H9 (cell line): ENCODE data around the gene DIS3L2. TPM values are rescaled to one million over a fixed set of nuclear protein-coding genes. Genes with fewer than 3 reads are reported as not detected.
"Not testable (repeated sequence)": the region's sequence is repeated elsewhere in the genome, so short reads cannot be mapped to it uniquely, and the experiment has no call there.

Experiments used
- DNase-seq: peaks from one replicate; pipeline ENCODE4 v3.0.0-alpha.2; 2017
- H2AFZ ChIP-seq: one replicate; pipeline ENCODE4 v1.6.1; 2013; ENCODE audit warnings: mild to moderate bottlenecking, low read length, control low read depth, moderate library complexity
- H2AK5ac ChIP-seq: 2 replicates; pipeline ENCODE4 v1.6.1; 2013; ENCODE audit warnings: low read length, control low read depth, mixed read lengths; ENCODE audit not compliant: insufficient read length
- H2BK120ac ChIP-seq: one replicate; pipeline ENCODE4 v1.6.1; 2013; ENCODE audit warnings: low read depth, mild to moderate bottlenecking, low read length, control low read depth, inconsistent platforms; ENCODE audit not compliant: poor library complexity, severe bottlenecking
- H2BK12ac ChIP-seq: 2 replicates; pipeline ENCODE4 v1.6.1; 2013; ENCODE audit warnings: low read length, control low read depth, mixed read lengths, low read depth; ENCODE audit not compliant: insufficient read length
- H2BK15ac ChIP-seq: 2 replicates; pipeline ENCODE4 v1.6.1; 2013; ENCODE audit warnings: low read depth, low read length, control low read depth
- H2BK20ac ChIP-seq: one replicate; pipeline ENCODE4 v1.6.1; 2013; ENCODE audit warnings: low read depth, mild to moderate bottlenecking, low read length, control low read depth, inconsistent platforms; ENCODE audit not compliant: poor library complexity, severe bottlenecking
- H2BK5ac ChIP-seq: 2 replicates; pipeline ENCODE4 v1.6.1; 2013; ENCODE audit warnings: low read length, control low read depth, mixed read lengths; ENCODE audit not compliant: insufficient read length
- H3K14ac ChIP-seq: 2 replicates; pipeline ENCODE4 v1.6.1; 2013; ENCODE audit warnings: low read length, control low read depth; ENCODE audit not compliant: insufficient read depth
- H3K18ac ChIP-seq: 2 replicates; pipeline ENCODE4 v1.6.1; 2013; ENCODE audit warnings: low read depth, mild to moderate bottlenecking, mixed read lengths, low read length, control low read depth; ENCODE audit not compliant: insufficient read length
- H3K23ac ChIP-seq: 2 replicates; pipeline ENCODE4 v1.6.1; 2013; ENCODE audit warnings: low read length, control low read depth, mixed read lengths, low read depth; ENCODE audit not compliant: insufficient read length
- H3K23me2 ChIP-seq: 2 replicates; pipeline ENCODE4 v1.6.1; 2013; ENCODE audit warnings: low read depth, mild to moderate bottlenecking, mixed read lengths, low read length, control low read depth; ENCODE audit not compliant: insufficient read length, poor library complexity, severe bottlenecking
- H3K27ac ChIP-seq: 2 replicates; pipeline ENCODE4 v1.5.1; 2013; ENCODE audit warnings: low read length, control low read depth, mixed read lengths, low read depth; ENCODE audit not compliant: insufficient read length
- H3K27me3 ChIP-seq: 2 replicates; pipeline ENCODE4 v1.6.1; 2013; ENCODE audit warnings: low read length, control low read depth, inconsistent platforms; ENCODE audit not compliant: insufficient read depth
- H3K4ac ChIP-seq: 2 replicates; pipeline ENCODE4 v1.6.1; 2013; ENCODE audit warnings: low read depth, mild to moderate bottlenecking, control low read depth, inconsistent platforms, low read length, moderate library complexity
- H3K4me1 ChIP-seq: 2 replicates; pipeline ENCODE4 v1.6.1; 2013; ENCODE audit warnings: low read length, control low read depth, inconsistent platforms; ENCODE audit not compliant: insufficient read depth
- H3K4me2 ChIP-seq: 2 replicates; pipeline ENCODE4 v1.6.1; 2013; ENCODE audit warnings: low read length, control low read depth, mixed read lengths; ENCODE audit not compliant: insufficient read length, insufficient read depth
- H3K56ac ChIP-seq: 2 replicates; pipeline ENCODE4 v1.6.1; 2013; ENCODE audit warnings: low read depth, mild to moderate bottlenecking, mixed read lengths, low read length, control low read depth; ENCODE audit not compliant: insufficient read length
- H3K79me1 ChIP-seq: 2 replicates; pipeline ENCODE4 v1.6.1; 2013; ENCODE audit warnings: low read depth, mild to moderate bottlenecking, moderate library complexity, low read length, control low read depth, inconsistent platforms; ENCODE audit not compliant: insufficient read depth, poor library complexity, severe bottlenecking
- H3K79me2 ChIP-seq: 2 replicates; pipeline ENCODE4 v1.6.1; 2013; ENCODE audit warnings: low read length, control low read depth, inconsistent platforms; ENCODE audit not compliant: insufficient read depth
- H3K9ac ChIP-seq: 2 replicates; pipeline ENCODE4 v1.6.1; 2013; ENCODE audit warnings: low read length, control low read depth, mixed read lengths; ENCODE audit not compliant: insufficient read length; ENCODE audit errors: extremely low read depth
- H3K9me3 ChIP-seq: one replicate; pipeline ENCODE4 v1.6.1; 2013; ENCODE audit warnings: low read depth, low read length, inconsistent platforms; ENCODE audit not compliant: control insufficient read depth
- H3T11ph ChIP-seq: one replicate; pipeline ENCODE4 v1.6.1; 2013; ENCODE audit warnings: mild to moderate bottlenecking, low read length, control low read depth, inconsistent platforms
- H4K20me1 ChIP-seq: one replicate; pipeline ENCODE4 v1.6.1; 2013; ENCODE audit not compliant: control insufficient read depth, insufficient read length, insufficient read depth
- H4K5ac ChIP-seq: 2 replicates; pipeline ENCODE4 v1.6.1; 2013; ENCODE audit warnings: low read depth, mild to moderate bottlenecking, mixed read lengths, low read length, control low read depth; ENCODE audit not compliant: insufficient read length
- H4K8ac ChIP-seq: replicated peaks from 2 replicates; pipeline ENCODE4 v1.6.1; 2013; ENCODE audit warnings: low read length, control low read depth, mixed read lengths, low read depth; ENCODE audit not compliant: insufficient read length
- H4K91ac ChIP-seq: 2 replicates; pipeline ENCODE4 v1.6.1; 2013; ENCODE audit warnings: low read depth, mild to moderate bottlenecking, moderate library complexity, mixed read lengths, low read length, control low read depth; ENCODE audit not compliant: insufficient read length
- H3K27ac Mint-ChIP-seq, 3 experiments: 2 replicates in 2 of 3; 3 replicates in 1 of 3; pipeline ENCODE4 v1.8.0; 2020 to 2021; ENCODE audit warnings: mixed read lengths in 3 of 3, mild to moderate bottlenecking in 1 of 3, moderate library complexity in 1 of 3
- H3K27me3 Mint-ChIP-seq: 2 replicates; pipeline ENCODE4 v1.8.0; 2021; ENCODE audit warnings: low read depth, mild to moderate bottlenecking, moderate library complexity, mixed read lengths
- H3K36me3 Mint-ChIP-seq, 3 experiments: 2 replicates in 2 of 3; 3 replicates in 1 of 3; pipeline ENCODE4 v1.8.0; 2020 to 2021; ENCODE audit warnings: low read depth in 3 of 3, mixed read lengths in 3 of 3; ENCODE audit not compliant: insufficient read depth in 1 of 3
- H3K4me1 Mint-ChIP-seq, 2 experiments: 2 replicates each; pipeline ENCODE4 v1.8.0; 2020; ENCODE audit warnings: mixed read lengths in 2 of 2
- H3K4me3 Mint-ChIP-seq, 2 experiments: 2 replicates in 1 of 2; 3 replicates in 1 of 2; pipeline ENCODE4 v1.8.0; 2020 to 2021; ENCODE audit warnings: mild to moderate bottlenecking in 2 of 2, mixed read lengths in 2 of 2, moderate library complexity in 1 of 2
- H3K9me3 Mint-ChIP-seq, 2 experiments: 2 replicates in 1 of 2; 3 replicates in 1 of 2; pipeline ENCODE4 v1.8.0; 2020; ENCODE audit warnings: mild to moderate bottlenecking in 2 of 2, mixed read lengths in 2 of 2, moderate library complexity in 1 of 2
- WGBS: extraction: QIAGEN DNeasy Blood & Tissue Kit; methylation state at CpG from one replicate; pipeline ENCODE4 v1.1.7; 2013; ENCODE audit warnings: missing lambda C conversion rate, low lambda C conversion rate, mixed read lengths; ENCODE audit not compliant: insufficient read length; ENCODE audit errors: extremely low coverage; 5-methylcytosine and 5-hydroxymethylcytosine counted together
- total RNA-seq: library from RNA; stranded (reverse); gene quantifications from 2 replicates; pipeline ENCODE4 v1.2.1, GENCODE V29; 2021
- TF ChIP-seq, protein P1 (sequence below): fragments of 200-600 bp; sonication (generic); conservative IDR thresholded peaks from 3 replicates; pipeline ENCODE4 v1.8.0; 2021; ENCODE audit warnings: antibody characterized with exemption, mild to moderate bottlenecking

DIS3L2 gene
- total RNA-seq, 1 experiment from 2014 or later: 28.1 TPM

DNA sequence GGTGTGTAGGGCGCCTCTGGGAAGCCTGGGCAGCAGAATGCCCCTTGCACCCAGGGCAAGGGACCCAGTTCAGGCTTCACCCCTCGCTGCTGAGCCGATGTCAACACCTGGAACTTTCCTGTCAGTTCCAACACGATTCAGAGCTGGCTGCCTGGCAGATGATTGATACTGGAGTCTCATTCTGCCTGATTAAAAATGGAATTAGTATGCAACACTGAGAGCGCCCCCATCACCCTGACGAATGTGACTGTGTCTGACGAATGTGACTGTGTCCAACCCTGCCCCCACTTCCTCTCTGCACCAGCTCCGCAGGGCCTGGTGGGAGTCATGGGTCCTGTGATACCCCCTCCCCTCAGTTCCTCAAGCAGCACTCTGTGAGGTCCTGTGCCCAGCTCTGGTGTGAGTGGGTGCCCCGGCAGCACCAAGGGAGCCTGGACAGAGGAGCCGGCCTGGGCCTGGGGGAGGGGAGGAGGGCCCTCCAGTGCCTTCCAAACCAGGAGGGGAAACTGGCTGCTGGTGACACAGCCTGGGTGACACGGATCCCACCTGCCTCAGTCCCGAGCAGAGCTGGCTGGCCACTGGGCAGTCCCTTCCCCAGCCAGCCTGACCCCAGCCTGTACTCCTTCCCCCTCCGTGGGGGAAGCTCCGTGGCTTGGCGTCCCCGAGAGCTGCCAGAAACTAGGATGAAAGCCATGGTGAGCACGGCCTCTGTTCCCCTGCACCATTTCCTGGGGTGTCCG, 375.6 kb downstream of the DIS3L2 start:
- no peaks in the 10 kb centered on the region for H3K23me2 ChIP-seq
- no peak overlapping the region; a peak in 1 of 7 replicates for H3K27ac Mint-ChIP-seq
- DNase-seq: no peak
- H3K56ac ChIP-seq: no peak overlapping the region
- no peak overlapping the region for H2BK20ac ChIP-seq
- no peak overlapping the region for H4K8ac ChIP-seq
- no peaks in the 10 kb centered on the region for H3K4me1 ChIP-seq
- H3K9me3 ChIP-seq: no peaks in the 10 kb centered on the region
- TF ChIP-seq, protein P1, sequence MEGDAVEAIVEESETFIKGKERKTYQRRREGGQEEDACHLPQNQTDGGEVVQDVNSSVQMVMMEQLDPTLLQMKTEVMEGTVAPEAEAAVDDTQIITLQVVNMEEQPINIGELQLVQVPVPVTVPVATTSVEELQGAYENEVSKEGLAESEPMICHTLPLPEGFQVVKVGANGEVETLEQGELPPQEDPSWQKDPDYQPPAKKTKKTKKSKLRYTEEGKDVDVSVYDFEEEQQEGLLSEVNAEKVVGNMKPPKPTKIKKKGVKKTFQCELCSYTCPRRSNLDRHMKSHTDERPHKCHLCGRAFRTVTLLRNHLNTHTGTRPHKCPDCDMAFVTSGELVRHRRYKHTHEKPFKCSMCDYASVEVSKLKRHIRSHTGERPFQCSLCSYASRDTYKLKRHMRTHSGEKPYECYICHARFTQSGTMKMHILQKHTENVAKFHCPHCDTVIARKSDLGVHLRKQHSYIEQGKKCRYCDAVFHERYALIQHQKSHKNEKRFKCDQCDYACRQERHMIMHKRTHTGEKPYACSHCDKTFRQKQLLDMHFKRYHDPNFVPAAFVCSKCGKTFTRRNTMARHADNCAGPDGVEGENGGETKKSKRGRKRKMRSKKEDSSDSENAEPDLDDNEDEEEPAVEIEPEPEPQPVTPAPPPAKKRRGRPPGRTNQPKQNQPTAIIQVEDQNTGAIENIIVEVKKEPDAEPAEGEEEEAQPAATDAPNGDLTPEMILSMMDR: no peak
- H3K23ac ChIP-seq: no peak overlapping the region
- H4K5ac ChIP-seq: no peak overlapping the region
- H3K4me1 Mint-ChIP-seq: peaks cover 2 to 7% of the 10 kb centered on the region in 2 experiments; a peak in 3 of 4 replicates
- H2AFZ ChIP-seq: no peak overlapping the region
- H3K79me1 ChIP-seq: no peaks in the 10 kb centered on the region
- no peaks in the 10 kb centered on the region for H4K20me1 ChIP-seq
- H3K27me3 Mint-ChIP-seq: peaks cover 4% of the 10 kb centered on the region; the same call in 1 of the 2 replicates
- H3K4me3 Mint-ChIP-seq: no peak overlapping the region
- no peak overlapping the region for H2BK120ac ChIP-seq
- H3T11ph ChIP-seq: no peak overlapping the region
- no peak overlapping the region for H3K27ac ChIP-seq
- WGBS: no CpG with 5 or more reads among the region's 18 CpGs
- H4K91ac ChIP-seq: no peak overlapping the region
- H3K4me2 ChIP-seq: no peak overlapping the region
- no peaks in the 10 kb centered on the region for H3K27me3 ChIP-seq
- H3K9ac ChIP-seq: no peak overlapping the region
- no peak overlapping the region for H2BK5ac ChIP-seq
- H2AK5ac ChIP-seq: no peak overlapping the region
- H3K14ac ChIP-seq: no peak overlapping the region
- H2BK12ac ChIP-seq: no peak overlapping the region
- peaks cover 0 to 5% (median 3%) of the 10 kb centered on the region in 3 experiments; a peak in 3 of 7 replicates for H3K36me3 Mint-ChIP-seq
- H3K4ac ChIP-seq: no peak overlapping the region
- H3K79me2 ChIP-seq: no peaks in the 10 kb centered on the region
- no peak overlapping the region for H2BK15ac ChIP-seq
- peaks cover 0 to 8% of the 10 kb centered on the region in 2 experiments; a peak in 2 of 5 replicates for H3K9me3 Mint-ChIP-seq
- no peak overlapping the region for H3K18ac ChIP-seq

DNA sequence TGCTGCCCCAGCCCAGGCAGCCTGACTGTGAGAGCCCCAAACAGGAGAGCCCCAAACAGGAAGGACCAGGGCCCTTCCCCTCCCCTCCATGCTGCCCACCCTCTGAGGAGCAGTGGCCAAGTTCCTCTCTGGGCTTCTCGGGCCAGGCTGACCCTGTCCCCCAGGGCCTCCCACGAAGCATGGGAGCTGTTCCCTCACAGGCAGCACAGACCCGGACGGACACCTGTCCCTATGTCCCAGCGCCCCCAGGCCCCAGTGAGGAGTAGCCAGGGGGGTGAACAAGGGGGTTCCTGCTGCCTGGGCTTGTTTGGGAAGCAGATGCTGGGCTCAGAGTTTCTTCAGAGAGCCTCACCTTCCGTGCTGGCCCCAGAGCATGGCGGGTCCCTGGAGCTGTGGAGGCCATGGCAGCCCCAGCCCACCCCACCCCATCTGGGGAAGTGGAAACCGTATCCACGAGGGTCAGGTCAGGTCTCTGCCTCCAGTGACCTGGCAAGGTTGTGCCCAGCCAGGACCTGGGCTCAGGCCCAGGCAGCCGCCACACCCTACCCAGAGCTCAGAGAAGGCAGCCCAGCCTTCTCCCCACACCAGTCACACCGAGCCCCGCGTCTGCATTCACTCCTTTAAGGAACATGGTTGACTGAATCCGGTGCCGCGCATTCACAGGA, 376.7 kb downstream of the DIS3L2 start:
- not testable (repeated sequence) for H3K79me2 ChIP-seq, H3K27ac Mint-ChIP-seq, H2BK12ac ChIP-seq, H3K9ac ChIP-seq, H3K79me1 ChIP-seq, H2BK5ac ChIP-seq, H4K5ac ChIP-seq, H3K27me3 ChIP-seq, H3K18ac ChIP-seq, H3K27ac ChIP-seq, H3K23me2 ChIP-seq, H4K8ac ChIP-seq, H2BK15ac ChIP-seq, H3K14ac ChIP-seq, H4K91ac ChIP-seq, H3T11ph ChIP-seq, H3K4me3 Mint-ChIP-seq, H4K20me1 ChIP-seq, H3K9me3 ChIP-seq, H3K56ac ChIP-seq, H2AK5ac ChIP-seq, H2AFZ ChIP-seq, DNase-seq, H3K23ac ChIP-seq, H2BK20ac ChIP-seq, H3K4me1 Mint-ChIP-seq, H3K4me1 ChIP-seq, H3K4me2 ChIP-seq, H3K27me3 Mint-ChIP-seq, H2BK120ac ChIP-seq, H3K9me3 Mint-ChIP-seq, H3K36me3 Mint-ChIP-seq, H3K4ac ChIP-seq
- no CpG with 5 or more reads among the region's 16 CpGs for WGBS
